ENCODE results near the gene WWOX. TPM values are rescaled to one million over a fixed set of nuclear protein-coding genes. Genes with fewer than 3 reads are reported as not detected.

Gene WWOX
- total and polyA plus RNA-seq, 2 donors (not counting 3 experiments of a cell fraction or from before 2014, with no cell fraction given) = 6.2 to 12.5 TPM

DNA sequence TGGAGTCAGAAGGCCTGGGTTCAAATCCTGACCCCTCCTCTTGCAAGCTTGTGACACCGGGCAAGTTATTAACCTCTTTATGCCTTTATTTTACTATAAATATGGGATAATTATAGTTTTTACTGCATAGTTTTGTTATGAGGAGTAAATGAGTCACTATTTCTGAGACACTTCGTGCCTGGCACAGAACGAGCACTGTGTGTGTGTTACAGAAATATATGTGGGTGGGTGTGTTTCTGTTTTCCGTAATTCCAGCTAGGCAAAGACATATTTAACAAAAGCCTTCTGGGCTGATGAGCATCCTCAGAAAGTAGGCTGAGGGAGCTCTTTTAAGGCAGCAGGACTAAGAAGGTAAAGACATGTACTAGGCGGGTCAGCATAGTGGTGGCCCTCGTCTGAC is 1083.2 kb downstream of the WWOX start:
- Histone ChIP-seq H3K27ac (ENCODE audit: insufficient read depth, low read depth, low read length) (no peak overlapping the region), H3K36me3 (ENCODE audit: control insufficient read depth in 2 of 2, extremely low read depth in 1 of 2, insufficient read depth in 2 of 2, low read length in 2 of 2) (no peaks in the 10 kb centered on the region), H3K4me2 (ENCODE audit: insufficient read depth, low read length) (no peak overlapping the region), H3K9me1 (replicated peaks; ENCODE audit: control insufficient read depth, extremely low read depth, insufficient read depth, low read length) (no peaks in the 10 kb centered on the region), H3K79me2 (ENCODE audit: control insufficient read depth, insufficient read depth, low read length) (no peaks in the 10 kb centered on the region), H2AFZ (ENCODE audit: low read depth, low read length) (no peak overlapping the region), H3K9ac (replicated peaks; ENCODE audit: extremely low read depth, insufficient read depth, low read length) (no peak overlapping the region), H3K4me3 (replicated peaks in 1 of 3; ENCODE audit: insufficient read depth in 1 of 3, low read depth in 1 of 3, low read length in 3 of 3) (no peak overlapping the region), H3K4me1 (ENCODE audit: control insufficient read depth, extremely low read depth, insufficient read depth, low read length) (no peaks in the 10 kb centered on the region), H4K20me1 (replicated peaks; ENCODE audit: control insufficient read depth, extremely low read depth, insufficient read depth, low read length) (no peaks in the 10 kb centered on the region), H3K27me3 (ENCODE audit: control insufficient read depth in 2 of 2, insufficient read depth in 2 of 2, low read length in 2 of 2) (no peaks in the 10 kb centered on the region), H3K9me3 (replicated peaks; ENCODE audit: control insufficient read depth, insufficient read depth, low read length) (peaks cover 10% of the 10 kb centered on the region)
- TF ChIP-seq CTCF (IDR thresholded peaks at IDR 0.05; ENCODE audit: extremely low read depth in 1 of 2, insufficient read depth in 1 of 2, low read depth in 1 of 2, low read length in 2 of 2) (no peak), POLR2AphosphoS5 (IDR thresholded peaks at IDR 0.05; ENCODE audit: insufficient read depth, low read depth, low read length) (no peak), EZH2 (IDR thresholded peaks at IDR 0.05; ENCODE audit: borderline replicate concordance, low read depth, low read length, severe bottlenecking) (no peak), MYC (IDR thresholded peaks at IDR 0.05; ENCODE audit: low read depth, low read length) (no peak), JUN (IDR thresholded peaks at IDR 0.05; ENCODE audit: borderline replicate concordance, insufficient read depth, insufficient read length, low read depth) (no peak), FOS (IDR thresholded peaks at IDR 0.05; ENCODE audit: borderline replicate concordance, insufficient read depth, low read length) (no peak), GATA2 (IDR thresholded peaks at IDR 0.05; ENCODE audit: insufficient read depth, insufficient read length, low read depth, low read length) (no peak)
- CTCF ChIA-PET = no interaction called here
- no TSS peak for BruUV-seq (replicated peaks)
- DNase-seq (ENCODE audit: low read depth, low spot score) (no peak), FAIRE-seq (no peak)
- intact Hi-C loops (cut with micrococcal nuclease) = no loop called here
- dilution Hi-C loops (cut with MboI; ENCODE audit: extremely low pct_ligation_motif_present, low sequenced_read_pairs) = no loop called here
- POLR2A ChIA-PET = no interaction called here
